PC-3 (cell line): ENCODE results near the gene TPGS2. TPM values are rescaled to one million over a fixed set of nuclear protein-coding genes. Genes with fewer than 3 reads are reported as not detected.

ENCODE experiments used
- ATAC-seq: fragments of 200-7000 bp; cut with Tn5 transposase; 2 replicates; pipeline ENCODE4 v1.9.1; 2020; ENCODE audit warnings: mild to moderate bottlenecking, moderate library complexity
- BruUV-seq: library from RNA; stranded (reverse); fragments of 400-500 nt; replicated peaks from 2 replicates; lab custom pipeline; 2021; lab: Mats Ljungman, UMichigan
- CTCF ChIA-PET: fragments of 300-600 bp; sonication (Branson Sonifier 250); formaldehyde crosslinking; loops from one replicate; lab custom pipeline; 2022; ENCODE audit warnings: antibody characterized with exemption; lab: Charles Lee
- POLR2A ChIA-PET: fragments of 300-600 bp; sonication (Branson Sonifier 250); formaldehyde crosslinking; loops from one replicate; lab custom pipeline; 2022; ENCODE audit warnings: antibody characterized with exemption; ENCODE audit not compliant: unreplicated experiment; lab: Charles Lee
- DNase-seq: peaks from one replicate; pipeline ENCODE4 v3.0.0-alpha.2; 2015
- H2AFZ ChIP-seq: fragments of 300-600 bp; sonication (generic); 2 replicates; pipeline ENCODE4 v1.6.0; 2016; ENCODE audit warnings: antibody characterized with exemption, low read length
- H3F3A ChIP-seq: fragments of 300-600 bp; sonication (generic); one replicate; pipeline ENCODE4 v1.6.0; 2017; ENCODE audit warnings: antibody characterized with exemption, low read length, control low read depth, mild to moderate bottlenecking; ENCODE audit not compliant: unreplicated experiment
- H3K27ac ChIP-seq: fragments of 300-600 bp; sonication (generic); 2 replicates; pipeline ENCODE4 v1.5.1; 2016; ENCODE audit warnings: mild to moderate bottlenecking, low read length
- H3K27me3 ChIP-seq: fragments of 300-600 bp; sonication (generic); 2 replicates; pipeline ENCODE4 v1.6.1; 2016; ENCODE audit warnings: low read length, mixed read lengths
- H3K36me3 ChIP-seq: fragments of 300-600 bp; sonication (generic); 2 replicates; pipeline ENCODE4 v1.6.1; 2016; ENCODE audit warnings: low read depth, mixed run types, low read length, mixed read lengths
- H3K4me1 ChIP-seq: fragments of 300-600 bp; sonication (generic); 2 replicates; pipeline ENCODE4 v1.5.1; 2016; ENCODE audit warnings: low read length; ENCODE audit not compliant: insufficient read depth
- H3K4me2 ChIP-seq: fragments of 300-600 bp; sonication (generic); 2 replicates; pipeline ENCODE4 v1.6.0; 2016; ENCODE audit warnings: low read length
- H3K4me3 ChIP-seq: fragments of 300-600 bp; sonication (generic); 2 replicates; pipeline ENCODE4 v1.5.1; 2016; ENCODE audit warnings: mild to moderate bottlenecking, low read length, mixed read lengths
- H3K79me2 ChIP-seq: fragments of 300-600 bp; sonication (generic); 2 replicates; pipeline ENCODE4 v1.6.1; 2017; ENCODE audit warnings: low read length, mixed read lengths
- H3K9ac ChIP-seq: fragments of 300-600 bp; sonication (generic); 2 replicates; pipeline ENCODE4 v1.6.0; 2016; ENCODE audit warnings: mild to moderate bottlenecking, low read length
- H3K9me2 ChIP-seq: fragments of 300-600 bp; sonication (generic); replicated peaks from 2 replicates; pipeline ENCODE4 v1.6.1; 2016; ENCODE audit warnings: mixed run types, low read length, mixed read lengths
- H3K9me3 ChIP-seq: fragments of 300-600 bp; sonication (generic); 2 replicates; pipeline ENCODE4 v1.6.1; 2016; ENCODE audit warnings: low read length, mixed read lengths
- H4K20me1 ChIP-seq: fragments of 300-600 bp; sonication (generic); 2 replicates; pipeline ENCODE4 v1.6.1; 2016; ENCODE audit warnings: low read length, mixed read lengths
- EZH2 ChIP-seq: fragments of 300-600 bp; sonication (generic); IDR thresholded peaks from one replicate; pipeline ENCODE4 v1.6.1; 2017; ENCODE audit warnings: antibody characterized with exemption, mild to moderate bottlenecking, low read length; ENCODE audit not compliant: unreplicated experiment
- EZH2phosphoT487 ChIP-seq: fragments of 300-600 bp; sonication (generic); IDR thresholded peaks from 2 replicates; pipeline ENCODE4 v1.6.1; 2018; ENCODE audit warnings: mild to moderate bottlenecking, antibody characterized with exemption, low read length, borderline replicate concordance
- intact Hi-C: fragments of 100-400 bp; cut with micrococcal nuclease; formaldehyde crosslinking; loops from 2 replicates; pipeline ENCODE4 v1.9.0; 2023
- total RNA-seq: library from RNA; depleted of rRNA; stranded (reverse); fragments of >200 nt; gene quantifications from 2 replicates; pipeline ENCODE4 v1.2.3, GENCODE V29; 2014
- TF ChIP-seq, protein P1 (sequence below): fragments of 300-600 bp; sonication (generic); conservative IDR thresholded peaks from 2 replicates; pipeline ENCODE4 v1.5.1; 2017; ENCODE audit warnings: antibody characterized with exemption, low read depth, mild to moderate bottlenecking, low read length

TPGS2 gene
- total RNA-seq, 1 experiment from 2014 or later: 44.9 TPM

DNA sequence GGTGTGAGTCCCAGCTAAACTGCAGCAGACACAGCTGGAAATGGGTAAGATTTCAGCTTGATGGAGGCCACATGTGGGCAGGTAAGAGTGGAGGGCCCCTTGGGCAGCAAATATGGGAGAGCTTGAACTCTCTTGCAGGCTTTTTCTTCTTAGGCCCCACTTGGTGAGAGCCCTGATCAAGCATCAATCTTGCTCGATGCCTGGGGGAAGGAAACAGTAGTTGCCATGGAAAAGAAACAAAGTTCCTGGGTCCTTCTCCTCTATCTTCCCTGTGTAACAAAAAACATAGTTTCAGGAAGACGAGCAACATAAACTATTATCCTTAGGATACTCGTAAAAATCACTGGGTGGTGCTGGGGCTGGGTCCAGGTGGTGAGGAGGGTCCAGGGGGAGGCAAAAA lies 43.0 kb upstream of the TPGS2 start:
- Histone ChIP-seq H3K27me3 (no peaks in the 10 kb centered on the region), H3K79me2 (no peaks in the 10 kb centered on the region), H3F3A (no peaks in the 10 kb centered on the region), H4K20me1 (no peaks in the 10 kb centered on the region), H3K27ac (no peak overlapping the region), H3K36me3 (no peaks in the 10 kb centered on the region), H3K4me1 (no peaks in the 10 kb centered on the region), H3K9me3 (no peaks in the 10 kb centered on the region), H3K9ac (no peak overlapping the region), H3K4me2 (no peak overlapping the region), H2AFZ (no peak overlapping the region), H3K4me3 (no peak overlapping the region), H3K9me2 (no peaks in the 10 kb centered on the region)
- POLR2A ChIA-PET: no interaction called here
- BruUV-seq: no TSS peak
- CTCF ChIA-PET: no interaction called here
- DNase-seq: no peak
- no peak for ATAC-seq
- no peak for TF ChIP-seq EZH2
- TF ChIP-seq, protein P1, sequence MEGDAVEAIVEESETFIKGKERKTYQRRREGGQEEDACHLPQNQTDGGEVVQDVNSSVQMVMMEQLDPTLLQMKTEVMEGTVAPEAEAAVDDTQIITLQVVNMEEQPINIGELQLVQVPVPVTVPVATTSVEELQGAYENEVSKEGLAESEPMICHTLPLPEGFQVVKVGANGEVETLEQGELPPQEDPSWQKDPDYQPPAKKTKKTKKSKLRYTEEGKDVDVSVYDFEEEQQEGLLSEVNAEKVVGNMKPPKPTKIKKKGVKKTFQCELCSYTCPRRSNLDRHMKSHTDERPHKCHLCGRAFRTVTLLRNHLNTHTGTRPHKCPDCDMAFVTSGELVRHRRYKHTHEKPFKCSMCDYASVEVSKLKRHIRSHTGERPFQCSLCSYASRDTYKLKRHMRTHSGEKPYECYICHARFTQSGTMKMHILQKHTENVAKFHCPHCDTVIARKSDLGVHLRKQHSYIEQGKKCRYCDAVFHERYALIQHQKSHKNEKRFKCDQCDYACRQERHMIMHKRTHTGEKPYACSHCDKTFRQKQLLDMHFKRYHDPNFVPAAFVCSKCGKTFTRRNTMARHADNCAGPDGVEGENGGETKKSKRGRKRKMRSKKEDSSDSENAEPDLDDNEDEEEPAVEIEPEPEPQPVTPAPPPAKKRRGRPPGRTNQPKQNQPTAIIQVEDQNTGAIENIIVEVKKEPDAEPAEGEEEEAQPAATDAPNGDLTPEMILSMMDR: no peak
- no peak for TF ChIP-seq EZH2phosphoT487
- intact Hi-C loops: no loop called here

- BruUV-seq: no TSS peak
- DNase-seq: no peak
- no peak for ATAC-seq
- Histone ChIP-seq H2AFZ (no peak overlapping the region), H3K79me2 (no peaks in the 10 kb centered on the region), H3K4me1 (no peaks in the 10 kb centered on the region), H3F3A (no peaks in the 10 kb centered on the region), H4K20me1 (no peaks in the 10 kb centered on the region), H3K9ac (no peak overlapping the region), H3K9me2 (no peaks in the 10 kb centered on the region), H3K4me3 (no peak overlapping the region), H3K9me3 (no peaks in the 10 kb centered on the region), H3K27me3 (no peaks in the 10 kb centered on the region), H3K27ac (no peak overlapping the region), H3K36me3 (no peaks in the 10 kb centered on the region), H3K4me2 (no peak overlapping the region)
- CTCF ChIA-PET: no interaction called here
- TF ChIP-seq, protein P1: no peak
- TF ChIP-seq EZH2 (no peak), EZH2phosphoT487 (no peak)
- intact Hi-C loops: no loop called here
- POLR2A ChIA-PET: no interaction called here
Observed at GRCh38 chr18:36867056-36867455, 38.3 kb upstream of the TPGS2 start.

- no peaks in the 10 kb centered on the region for H3F3A ChIP-seq
- no peaks in the 10 kb centered on the region for H3K79me2 ChIP-seq
- H2AFZ ChIP-seq: no peak overlapping the region
- intact Hi-C loops: no loop called here
- BruUV-seq: no TSS peak
- no peaks in the 10 kb centered on the region for H4K20me1 ChIP-seq
- CTCF ChIA-PET: no interaction called here
- ATAC-seq (no peak), DNase-seq (no peak)
- no peaks in the 10 kb centered on the region for H3K9me2 ChIP-seq
- no peaks in the 10 kb centered on the region for H3K9me3 ChIP-seq
- no peaks in the 10 kb centered on the region for H3K36me3 ChIP-seq
- no peak overlapping the region for H3K4me3 ChIP-seq
- no peaks in the 10 kb centered on the region for H3K4me1 ChIP-seq
- POLR2A ChIA-PET: no interaction called here
- no peaks in the 10 kb centered on the region for H3K27me3 ChIP-seq
- TF ChIP-seq, protein P1: no peak
- TF ChIP-seq EZH2 (no peak), EZH2phosphoT487 (no peak)
- H3K9ac ChIP-seq: no peak overlapping the region
- no peak overlapping the region for H3K4me2 ChIP-seq
- no peak overlapping the region for H3K27ac ChIP-seq
Observed at GRCh38 chr18:36862182-36862581, 33.4 kb upstream of the TPGS2 start.
